OCI-LY7 (cell line): Measurements from ENCODE around the gene LYPLAL1.

Source experiments
- EZH2phosphoT487 ChIP-seq: fragments of 200-600 bp; sonication (generic); IDR thresholded peaks from 2 replicates; pipeline ENCODE4 v1.6.1; 2018; ENCODE audit warnings: low read depth, borderline replicate concordance, mild to moderate bottlenecking, mixed run types, antibody characterized with exemption, low read length, moderate library complexity, mixed read lengths
- TF ChIP-seq, protein P1 (sequence below): fragments of 200-600 bp; sonication (generic); conservative IDR thresholded peaks from 2 replicates; pipeline ENCODE4 v1.5.1; 2014; ENCODE audit warnings: mild to moderate bottlenecking, antibody characterized with exemption, low read length, moderate library complexity, mixed read lengths

DNA sequence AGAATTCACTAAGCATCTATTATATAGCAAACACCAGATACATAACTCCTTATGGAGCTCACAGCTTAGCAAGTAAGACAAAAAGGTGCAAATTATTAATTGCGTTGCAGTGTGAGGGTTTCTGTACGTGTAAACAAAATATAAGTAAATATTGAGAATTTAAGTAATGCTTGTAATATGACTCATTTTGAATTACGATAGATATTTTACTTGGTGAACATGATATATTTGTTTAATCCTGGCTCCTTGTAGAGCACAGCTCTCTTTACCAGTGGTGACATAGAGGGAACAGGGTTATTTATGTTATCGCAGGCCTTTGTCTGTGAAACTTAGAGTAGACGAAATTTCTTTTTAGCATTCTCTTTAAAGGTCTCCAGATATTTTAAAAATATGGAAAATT lies 36.4 kb downstream of the LYPLAL1 start:
- TF ChIP-seq, protein P1, sequence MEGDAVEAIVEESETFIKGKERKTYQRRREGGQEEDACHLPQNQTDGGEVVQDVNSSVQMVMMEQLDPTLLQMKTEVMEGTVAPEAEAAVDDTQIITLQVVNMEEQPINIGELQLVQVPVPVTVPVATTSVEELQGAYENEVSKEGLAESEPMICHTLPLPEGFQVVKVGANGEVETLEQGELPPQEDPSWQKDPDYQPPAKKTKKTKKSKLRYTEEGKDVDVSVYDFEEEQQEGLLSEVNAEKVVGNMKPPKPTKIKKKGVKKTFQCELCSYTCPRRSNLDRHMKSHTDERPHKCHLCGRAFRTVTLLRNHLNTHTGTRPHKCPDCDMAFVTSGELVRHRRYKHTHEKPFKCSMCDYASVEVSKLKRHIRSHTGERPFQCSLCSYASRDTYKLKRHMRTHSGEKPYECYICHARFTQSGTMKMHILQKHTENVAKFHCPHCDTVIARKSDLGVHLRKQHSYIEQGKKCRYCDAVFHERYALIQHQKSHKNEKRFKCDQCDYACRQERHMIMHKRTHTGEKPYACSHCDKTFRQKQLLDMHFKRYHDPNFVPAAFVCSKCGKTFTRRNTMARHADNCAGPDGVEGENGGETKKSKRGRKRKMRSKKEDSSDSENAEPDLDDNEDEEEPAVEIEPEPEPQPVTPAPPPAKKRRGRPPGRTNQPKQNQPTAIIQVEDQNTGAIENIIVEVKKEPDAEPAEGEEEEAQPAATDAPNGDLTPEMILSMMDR, result no peak
- TF ChIP-seq EZH2phosphoT487, result no peak
